ENCODE data around the gene VPS13D.

- TF ChIP-seq CTCF (IDR thresholded peaks at IDR 0.05; ENCODE audit: borderline replicate concordance, extremely low read depth, low read length, poor library complexity, severe bottlenecking) (no peak), EZH2 (IDR thresholded peaks at IDR 0.05; ENCODE audit: borderline replicate concordance, low read depth, low read length, severe bottlenecking) (no peak)
Measured at GRCh38 chr1:12219800-12220199, 10.0 kb upstream of the VPS13D start.
